ENCODE results near the gene HAS3.

HAS3 gene

DNA sequence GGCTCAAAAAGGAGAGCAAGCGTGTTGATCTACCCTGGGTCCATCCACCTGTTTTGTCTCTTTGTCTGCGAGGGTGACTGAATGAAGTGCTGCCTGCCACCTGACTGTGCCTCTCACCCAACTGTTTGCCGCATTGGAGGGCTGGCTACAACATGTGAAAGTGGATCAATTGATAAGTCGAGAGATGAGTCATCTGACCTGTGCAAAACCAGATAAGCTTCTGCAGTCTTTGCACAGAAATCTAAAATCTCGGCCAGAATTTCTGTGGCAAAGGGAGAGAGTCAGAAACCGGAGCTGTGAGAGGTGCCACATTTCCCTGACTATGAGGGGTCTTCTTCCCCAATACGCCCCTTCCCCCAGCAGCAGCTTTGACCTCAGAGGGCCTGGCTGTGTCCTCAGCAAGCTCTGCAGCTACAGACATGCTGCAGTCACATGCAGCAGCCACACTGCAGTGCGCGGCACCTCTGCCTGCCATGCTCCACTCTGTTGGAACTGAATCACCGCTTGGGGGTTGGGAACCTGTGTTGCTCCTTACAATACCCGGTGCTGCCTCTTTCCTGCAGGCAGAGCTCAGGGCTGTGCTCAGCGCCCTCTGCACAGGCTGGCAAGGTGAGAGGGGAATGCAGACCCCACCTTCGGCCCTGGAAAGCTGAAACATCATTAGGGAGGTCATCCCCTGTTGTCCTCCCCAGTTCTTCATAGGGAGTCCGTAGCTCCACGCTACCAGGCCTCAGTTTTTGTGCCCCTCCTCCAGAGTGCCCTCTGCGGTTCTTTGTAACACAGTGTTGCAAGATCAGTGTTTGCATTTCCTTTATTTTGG lies 16.2 kb upstream of the HAS3 start:
- in situ Hi-C loops (cut with HindIII; ENCODE audit: low sequenced_read_pairs), result loop anchor here (5.0 kb wide), 1 partner anchor 97 kb away; no protein-coding TSS in a partner anchor

DNA sequence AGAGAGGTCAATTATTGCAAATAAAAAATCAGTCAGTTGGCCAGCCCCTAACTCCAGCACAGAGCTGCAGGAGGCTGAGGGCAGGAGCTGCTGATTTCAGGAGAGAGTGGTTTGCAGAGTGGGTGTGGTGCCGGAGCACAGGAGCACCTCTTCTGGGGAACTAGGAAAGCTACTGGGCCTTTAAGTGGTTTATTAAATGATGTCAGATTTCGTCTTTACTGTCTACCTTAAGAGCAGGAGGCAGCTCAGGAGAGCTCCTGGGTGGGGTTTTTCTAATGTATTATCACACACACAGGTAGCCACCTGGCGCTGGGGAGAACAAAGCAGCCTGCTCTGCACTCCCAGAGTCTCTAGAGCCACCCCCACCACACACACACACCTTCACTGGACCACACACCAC lies 11.5 kb upstream of the HAS3 start:
- in situ Hi-C loops (cut with HindIII; ENCODE audit: low sequenced_read_pairs), result loop anchor here (5.0 kb wide), 1 partner anchor 57 kb away; no protein-coding TSS in a partner anchor

DNA sequence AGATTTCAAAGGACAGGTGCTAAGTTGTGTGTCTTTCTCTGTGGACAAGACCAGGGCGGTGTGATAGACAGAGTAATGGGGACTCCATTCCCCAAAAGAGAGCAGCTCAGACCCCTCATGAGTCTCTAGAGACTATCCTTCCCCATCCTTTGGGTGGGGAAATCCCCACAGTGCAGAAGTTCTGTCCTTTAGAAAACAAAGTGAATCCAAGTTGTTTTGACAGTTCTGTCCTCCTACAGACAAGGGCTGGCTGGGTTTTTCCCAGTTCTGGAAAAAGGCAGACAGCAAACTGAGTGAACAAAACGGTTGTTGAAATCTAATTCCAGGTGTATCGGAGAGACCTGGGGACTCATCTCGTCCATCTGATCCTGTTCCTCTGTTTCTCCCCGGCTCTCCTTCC lies 11.0 kb upstream of the HAS3 start:
- in situ Hi-C loops (cut with HindIII; ENCODE audit: low sequenced_read_pairs), result loop anchor here (5.0 kb wide), 1 partner anchor 57 kb away; no protein-coding TSS in a partner anchor

DNA sequence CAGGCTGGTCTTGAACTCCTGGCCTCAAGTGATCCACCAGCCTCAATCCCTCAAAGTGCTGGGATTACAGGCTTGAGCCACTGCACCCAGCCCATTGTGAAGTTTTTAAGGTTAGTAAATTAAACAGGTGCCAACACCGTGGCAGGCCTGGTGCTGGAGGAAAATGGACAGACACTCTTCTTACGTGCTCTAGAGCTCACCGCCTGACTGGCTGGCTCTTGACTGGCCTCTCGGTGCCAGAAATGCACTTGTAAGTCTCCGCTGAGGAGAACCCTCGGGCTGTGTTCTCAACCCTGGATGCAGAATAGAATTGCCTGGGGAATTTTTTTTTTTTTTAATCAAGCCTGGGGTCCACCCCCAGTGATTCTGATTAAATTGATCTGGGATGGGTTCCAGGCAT lies 10.3 kb upstream of the HAS3 start:
- in situ Hi-C loops (cut with HindIII; ENCODE audit: low sequenced_read_pairs), result no loop called here

DNA sequence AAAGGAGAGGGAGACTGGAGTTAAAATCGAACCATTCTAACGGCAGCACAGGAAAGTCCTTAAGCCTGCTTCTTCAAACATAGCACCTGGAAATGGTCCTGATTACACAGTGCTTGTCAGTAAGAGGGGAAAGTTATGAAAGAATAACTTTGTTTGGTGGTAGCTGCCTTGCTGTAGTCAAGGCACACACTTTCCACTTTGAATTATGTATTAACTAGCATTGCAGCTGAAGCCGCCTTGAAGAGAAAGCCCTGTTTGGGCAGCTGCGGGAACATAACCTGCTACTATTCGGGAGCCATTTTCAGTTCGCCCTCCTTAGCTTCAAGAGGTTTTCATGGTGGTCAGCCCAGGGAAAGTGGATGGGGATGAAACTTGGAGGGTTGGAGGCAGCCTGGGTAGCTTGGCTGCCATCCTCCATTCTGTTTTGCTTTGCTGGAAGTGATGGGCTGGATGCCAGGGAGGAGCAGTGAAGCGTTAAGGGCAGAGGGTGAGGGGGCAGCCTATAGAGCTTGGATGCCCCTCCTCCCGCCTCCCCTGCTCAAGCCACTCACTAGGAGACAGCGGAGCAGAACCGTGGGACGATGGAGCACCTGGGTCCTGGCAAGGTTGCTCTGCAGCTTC lies 5.3 kb upstream of the HAS3 start:
- in situ Hi-C loops (cut with HindIII; ENCODE audit: low sequenced_read_pairs), result loop anchor here (10.0 kb wide), 1 partner anchor 185 kb away; no protein-coding TSS in a partner anchor

DNA sequence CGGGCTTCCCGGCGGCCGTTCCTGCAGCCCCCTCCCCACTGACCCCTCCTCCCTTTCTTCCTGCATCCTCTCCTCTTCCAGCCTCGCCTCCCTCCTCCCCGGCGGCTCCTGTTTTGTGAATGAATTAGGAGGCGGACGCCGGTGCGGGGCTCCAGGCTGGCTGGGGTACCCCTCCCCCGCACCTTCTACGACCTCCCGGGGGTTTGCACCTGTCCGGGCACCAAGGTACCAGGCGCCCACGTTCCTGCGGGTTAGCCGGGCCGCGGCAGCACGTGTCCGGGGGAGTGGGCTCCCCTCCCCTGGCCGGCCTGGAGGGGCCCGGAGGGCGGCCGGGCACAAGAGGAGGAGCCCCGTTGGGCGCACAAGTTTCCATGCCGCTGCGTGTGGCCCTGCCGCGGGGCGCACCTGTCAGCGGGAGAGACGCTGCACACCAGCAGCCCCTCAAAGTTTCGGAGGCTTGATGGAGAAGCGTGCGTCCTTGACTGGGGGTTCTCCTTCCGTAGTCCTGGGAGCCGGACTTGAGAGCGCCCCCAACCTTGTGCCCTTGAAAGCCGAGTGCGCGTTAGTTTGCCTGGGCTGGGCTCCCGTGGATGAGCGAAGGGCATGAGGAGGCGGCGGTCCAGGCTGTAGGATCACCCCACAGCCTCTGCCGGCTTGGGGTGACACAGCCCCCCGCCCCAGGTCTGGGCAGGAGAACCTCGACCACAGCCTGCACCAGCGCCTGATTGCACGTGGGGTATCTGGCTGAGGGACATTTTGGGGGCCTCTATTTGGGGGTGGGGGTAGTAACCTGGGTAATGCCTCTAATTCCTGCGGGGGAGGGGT lies 1.2 kb downstream of the HAS3 start:
- in situ Hi-C loops (cut with HindIII; ENCODE audit: low sequenced_read_pairs), result loop anchor here (5.0 to 10.0 kb wide), 2 partner anchors 192 to 284 kb away; no protein-coding TSS in a partner anchor

DNA sequence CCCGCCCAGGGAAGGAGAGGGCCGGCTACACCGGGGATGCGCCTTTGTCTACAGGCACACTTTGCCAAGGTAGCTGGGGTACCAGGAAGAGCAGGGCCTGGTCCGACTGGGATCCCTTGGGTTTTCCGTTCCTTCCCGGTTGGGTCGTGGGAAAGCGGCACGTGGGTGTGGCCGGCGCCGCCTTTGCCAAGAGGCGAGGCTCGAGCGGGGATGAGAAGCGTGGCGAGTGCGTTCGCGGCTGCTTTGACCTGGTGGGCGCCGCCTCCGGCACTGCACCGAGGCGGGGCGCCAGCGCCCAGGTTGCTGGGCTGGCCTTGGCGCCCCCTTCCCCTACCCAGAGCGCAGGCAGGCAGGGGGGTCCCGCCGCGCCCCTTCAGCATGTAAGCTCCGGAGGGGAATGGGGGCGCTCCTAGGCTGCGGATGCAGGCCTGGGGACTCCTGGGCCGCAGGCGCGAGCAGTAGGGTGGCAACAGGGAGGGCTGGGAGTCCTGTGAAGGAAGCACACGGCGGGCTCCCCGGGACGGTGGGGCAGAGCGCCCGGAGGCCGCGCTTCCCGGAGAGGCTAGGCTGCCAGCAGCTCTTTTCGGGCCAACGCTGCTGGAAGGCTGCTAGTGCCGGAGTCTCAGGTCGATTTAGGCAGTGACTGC lies 2.0 kb downstream of the HAS3 start:
- in situ Hi-C loops (cut with HindIII; ENCODE audit: low sequenced_read_pairs), result loop anchor here (5.0 to 10.0 kb wide), 2 partner anchors 193 to 285 kb away; no protein-coding TSS in a partner anchor

DNA sequence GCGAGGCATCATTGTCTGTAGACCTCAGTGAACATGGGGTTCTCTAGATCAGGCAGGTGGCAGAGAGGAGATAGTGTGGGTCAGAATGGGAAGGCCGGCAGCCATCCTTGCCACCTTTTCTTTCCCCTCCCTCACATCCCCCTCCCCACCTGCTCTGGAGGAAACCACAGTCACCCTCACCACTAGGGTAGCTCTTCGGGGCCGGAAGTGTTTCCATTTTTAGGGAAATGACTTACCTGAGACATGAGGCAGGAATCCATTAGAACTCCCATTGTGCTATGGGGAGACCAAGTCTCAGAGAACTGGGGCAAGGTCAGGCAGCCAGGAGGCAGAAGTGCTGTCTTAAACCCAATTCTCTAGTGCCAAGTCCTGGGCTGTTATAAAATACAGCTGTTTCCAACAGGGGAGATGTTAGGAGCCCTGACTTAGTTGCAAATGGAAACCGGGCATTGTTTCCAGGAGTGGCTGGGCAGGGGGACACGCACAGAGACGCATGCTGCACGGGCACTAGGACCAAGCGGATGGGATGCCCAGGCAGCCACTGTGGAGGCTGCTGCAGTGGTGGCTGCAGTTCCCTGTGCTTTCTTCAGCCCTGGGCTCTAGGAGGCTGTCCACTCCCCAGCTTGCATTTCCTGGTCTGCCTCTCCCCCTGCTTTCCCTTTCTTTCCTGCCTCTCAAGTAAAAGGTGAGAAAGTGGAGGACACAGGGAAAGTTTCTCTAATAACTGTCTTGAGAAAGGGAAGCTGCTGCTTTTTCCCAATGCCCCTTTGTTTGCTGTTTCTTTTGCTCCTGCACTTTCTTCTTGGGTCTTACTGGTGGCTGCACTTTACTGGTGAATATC lies 2.8 kb downstream of the HAS3 start:
- in situ Hi-C loops (cut with HindIII; ENCODE audit: low sequenced_read_pairs), result loop anchor here (5.0 to 10.0 kb wide), 2 partner anchors 193 to 286 kb away; no protein-coding TSS in a partner anchor

DNA sequence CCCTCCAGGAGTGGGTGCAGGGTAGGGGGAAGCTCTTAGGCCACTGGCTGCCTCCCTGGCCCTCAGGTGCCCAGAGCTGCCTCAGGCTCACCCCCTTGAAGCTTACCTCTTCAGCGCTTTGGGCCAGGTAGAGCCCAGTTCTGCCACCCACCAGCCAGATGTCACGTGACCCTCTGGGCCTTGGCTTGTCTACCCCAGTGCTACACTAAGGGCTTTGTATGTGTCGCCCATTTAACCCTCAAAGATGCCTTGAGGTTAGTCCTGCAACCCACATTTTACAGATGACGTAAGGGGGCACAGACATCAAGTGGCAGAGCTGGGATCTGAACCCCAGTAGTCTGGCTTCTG lies 3.4 kb downstream of the HAS3 start:
- in situ Hi-C loops (cut with HindIII; ENCODE audit: low sequenced_read_pairs), result loop anchor here (5.0 to 10.0 kb wide), 2 partner anchors 194 to 287 kb away; no protein-coding TSS in a partner anchor

DNA sequence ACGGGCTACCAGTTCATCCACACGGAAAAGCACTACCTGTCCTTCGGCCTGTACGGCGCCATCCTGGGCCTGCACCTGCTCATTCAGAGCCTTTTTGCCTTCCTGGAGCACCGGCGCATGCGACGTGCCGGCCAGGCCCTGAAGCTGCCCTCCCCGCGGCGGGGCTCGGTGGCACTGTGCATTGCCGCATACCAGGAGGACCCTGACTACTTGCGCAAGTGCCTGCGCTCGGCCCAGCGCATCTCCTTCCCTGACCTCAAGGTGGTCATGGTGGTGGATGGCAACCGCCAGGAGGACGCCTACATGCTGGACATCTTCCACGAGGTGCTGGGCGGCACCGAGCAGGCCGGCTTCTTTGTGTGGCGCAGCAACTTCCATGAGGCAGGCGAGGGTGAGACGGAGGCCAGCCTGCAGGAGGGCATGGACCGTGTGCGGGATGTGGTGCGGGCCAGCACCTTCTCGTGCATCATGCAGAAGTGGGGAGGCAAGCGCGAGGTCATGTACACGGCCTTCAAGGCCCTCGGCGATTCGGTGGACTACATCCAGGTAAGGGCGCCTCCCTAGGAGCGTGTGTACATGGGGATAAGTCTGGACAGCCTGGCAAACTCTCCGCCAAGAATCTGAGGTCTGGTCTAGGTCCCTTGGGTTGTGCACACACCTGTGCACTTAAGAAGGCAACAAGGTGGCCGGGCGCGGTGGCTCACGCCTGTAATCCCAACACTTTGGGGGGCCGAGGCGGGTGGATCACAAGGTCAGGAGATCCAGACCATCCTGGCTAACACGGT lies 4.2 kb downstream of the HAS3 start:
- in situ Hi-C loops (cut with HindIII; ENCODE audit: low sequenced_read_pairs), result loop anchor here (5.0 to 10.0 kb wide), 2 partner anchors 195 to 287 kb away; no protein-coding TSS in a partner anchor

DNA sequence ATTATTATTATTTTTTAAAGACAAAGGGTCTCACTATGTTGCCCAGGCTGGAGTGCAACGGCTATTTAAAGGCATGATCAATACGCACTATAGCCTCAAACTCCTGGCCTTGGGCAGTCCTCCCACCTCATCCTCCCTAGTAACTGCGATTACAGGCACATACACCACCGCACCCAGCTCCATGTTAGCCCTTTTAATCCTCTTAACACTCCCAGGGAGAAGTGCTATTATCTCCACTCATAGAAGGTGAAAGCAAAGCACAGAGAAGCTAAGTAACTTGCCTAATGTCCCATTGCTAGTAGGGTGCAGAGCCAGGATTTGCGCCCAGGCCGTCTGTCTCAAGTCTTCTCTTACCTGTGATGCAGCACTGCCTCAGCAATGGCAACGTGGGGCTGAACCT lies 5.0 kb downstream of the HAS3 start:
- in situ Hi-C loops (cut with HindIII; ENCODE audit: low sequenced_read_pairs), result no loop called here

DNA sequence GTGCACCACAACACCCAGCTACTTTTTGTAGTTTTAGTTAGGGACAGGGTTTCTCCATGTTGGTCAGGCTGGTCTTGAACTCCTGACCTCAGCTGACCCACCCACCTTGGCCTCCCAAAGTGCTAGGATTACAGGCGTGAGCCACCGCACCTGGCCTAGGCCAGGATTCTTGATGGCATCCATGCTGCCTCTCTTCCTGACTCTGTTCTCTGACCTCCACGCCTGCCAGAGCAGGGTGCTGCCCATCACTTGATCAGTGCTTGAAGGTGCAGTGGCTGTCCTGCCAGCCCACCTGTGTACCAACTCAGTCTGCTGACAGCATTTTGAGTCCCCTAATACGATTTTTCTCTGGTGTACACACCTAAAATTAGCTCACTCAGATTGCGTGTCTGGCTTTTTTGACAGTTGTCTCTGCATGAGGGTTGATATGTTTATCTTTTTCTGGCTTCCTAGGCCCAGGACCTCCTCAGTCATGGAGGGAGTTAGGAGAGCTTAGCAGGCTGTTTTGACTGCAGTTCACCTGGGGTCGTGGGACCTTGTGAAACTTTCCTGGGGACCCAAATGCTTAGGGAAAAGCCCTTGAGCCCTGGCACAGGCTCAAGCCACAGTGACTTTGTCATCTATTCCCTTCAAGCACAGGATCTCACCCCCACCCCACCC lies 5.9 kb downstream of the HAS3 start:
- in situ Hi-C loops (cut with HindIII; ENCODE audit: low sequenced_read_pairs), result no loop called here

DNA sequence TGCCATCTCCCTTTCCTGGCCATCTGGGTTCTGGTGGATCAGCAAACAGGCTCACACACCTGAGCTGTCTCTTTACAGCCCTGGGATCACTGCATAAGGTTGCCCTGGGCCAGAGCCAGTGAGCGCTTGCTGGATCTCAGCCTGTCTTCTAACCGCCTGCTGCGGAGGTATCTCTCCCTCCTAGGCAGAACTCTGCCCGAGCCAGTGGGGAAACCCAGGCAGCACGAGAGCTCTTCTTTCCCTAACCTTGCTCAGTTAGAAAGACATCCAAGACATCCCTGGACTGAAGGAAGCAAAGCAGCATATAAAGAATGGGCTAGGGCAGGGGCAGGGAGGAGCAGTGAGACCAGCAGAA lies 6.4 kb downstream of the HAS3 start:
- in situ Hi-C loops (cut with HindIII; ENCODE audit: low sequenced_read_pairs), result no loop called here

DNA sequence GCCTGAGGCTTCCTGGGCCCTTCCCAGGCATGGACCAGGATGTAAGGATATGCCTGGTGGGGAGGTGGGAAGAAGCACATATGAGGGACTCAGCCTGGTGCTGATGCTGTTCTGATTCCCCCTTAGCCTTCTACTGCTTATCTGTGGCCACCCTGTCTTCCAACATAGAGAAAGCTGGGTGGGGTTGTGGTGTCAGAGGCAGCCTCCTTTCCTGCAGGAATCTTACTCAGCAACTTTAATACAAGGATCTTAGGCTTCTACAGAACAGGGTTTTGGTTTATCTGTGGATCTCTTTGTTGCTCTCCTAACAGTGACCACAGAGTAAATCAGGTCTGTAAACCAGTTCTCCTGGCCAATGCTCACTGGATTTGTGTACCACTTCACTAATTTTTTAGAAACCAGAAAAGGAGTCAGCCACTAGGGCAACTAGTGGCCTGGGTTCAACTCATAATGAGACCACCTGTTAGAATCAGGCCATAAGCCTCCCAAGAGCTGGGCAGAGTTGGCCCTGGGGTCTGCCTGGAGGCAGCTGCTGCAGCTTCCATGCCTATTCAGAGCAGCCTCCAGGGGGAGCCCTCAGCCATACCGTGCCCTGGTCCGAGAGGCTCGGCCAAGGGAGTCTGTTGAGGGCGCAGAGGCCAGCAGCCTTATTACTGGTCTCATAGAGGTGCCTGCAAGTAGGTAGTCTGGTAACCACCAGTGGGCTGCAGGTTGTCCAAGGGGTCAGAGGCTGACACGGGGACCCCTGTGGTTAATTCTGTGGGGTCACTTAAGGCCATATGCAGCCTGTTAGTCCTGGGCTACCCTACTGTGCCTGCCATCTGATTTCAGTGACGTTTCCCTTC lies 7.1 kb downstream of the HAS3 start:
- in situ Hi-C loops (cut with HindIII; ENCODE audit: low sequenced_read_pairs), result no loop called here

DNA sequence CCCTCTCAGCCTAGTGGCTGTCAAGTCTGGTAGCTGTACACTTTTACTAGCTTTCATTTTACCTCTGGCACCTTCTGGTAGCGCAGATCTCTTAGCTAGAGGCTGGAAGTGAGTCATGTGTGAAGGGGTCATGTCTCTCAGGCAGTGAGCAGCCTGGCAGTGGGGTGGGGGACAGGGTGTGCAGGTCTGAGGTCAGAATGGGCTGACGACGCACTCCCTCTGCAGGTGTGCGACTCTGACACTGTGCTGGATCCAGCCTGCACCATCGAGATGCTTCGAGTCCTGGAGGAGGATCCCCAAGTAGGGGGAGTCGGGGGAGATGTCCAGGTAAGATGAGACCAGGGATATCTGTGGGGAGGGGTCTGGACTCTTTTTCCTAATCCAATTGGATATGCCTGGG lies 7.8 kb downstream of the HAS3 start:
- in situ Hi-C loops (cut with HindIII; ENCODE audit: low sequenced_read_pairs), result no loop called here

DNA sequence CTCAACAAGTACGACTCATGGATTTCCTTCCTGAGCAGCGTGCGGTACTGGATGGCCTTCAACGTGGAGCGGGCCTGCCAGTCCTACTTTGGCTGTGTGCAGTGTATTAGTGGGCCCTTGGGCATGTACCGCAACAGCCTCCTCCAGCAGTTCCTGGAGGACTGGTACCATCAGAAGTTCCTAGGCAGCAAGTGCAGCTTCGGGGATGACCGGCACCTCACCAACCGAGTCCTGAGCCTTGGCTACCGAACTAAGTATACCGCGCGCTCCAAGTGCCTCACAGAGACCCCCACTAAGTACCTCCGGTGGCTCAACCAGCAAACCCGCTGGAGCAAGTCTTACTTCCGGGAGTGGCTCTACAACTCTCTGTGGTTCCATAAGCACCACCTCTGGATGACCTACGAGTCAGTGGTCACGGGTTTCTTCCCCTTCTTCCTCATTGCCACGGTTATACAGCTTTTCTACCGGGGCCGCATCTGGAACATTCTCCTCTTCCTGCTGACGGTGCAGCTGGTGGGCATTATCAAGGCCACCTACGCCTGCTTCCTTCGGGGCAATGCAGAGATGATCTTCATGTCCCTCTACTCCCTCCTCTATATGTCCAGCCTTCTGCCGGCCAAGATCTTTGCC lies 9.0 kb downstream of the HAS3 start:
- in situ Hi-C loops (cut with HindIII; ENCODE audit: low sequenced_read_pairs), result no loop called here

DNA sequence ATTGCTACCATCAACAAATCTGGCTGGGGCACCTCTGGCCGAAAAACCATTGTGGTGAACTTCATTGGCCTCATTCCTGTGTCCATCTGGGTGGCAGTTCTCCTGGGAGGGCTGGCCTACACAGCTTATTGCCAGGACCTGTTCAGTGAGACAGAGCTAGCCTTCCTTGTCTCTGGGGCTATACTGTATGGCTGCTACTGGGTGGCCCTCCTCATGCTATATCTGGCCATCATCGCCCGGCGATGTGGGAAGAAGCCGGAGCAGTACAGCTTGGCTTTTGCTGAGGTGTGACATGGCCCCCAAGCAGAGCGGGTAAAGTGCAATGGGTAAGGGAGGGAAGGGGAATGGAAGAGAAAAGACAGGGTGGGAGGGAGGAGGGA lies 9.5 kb downstream of the HAS3 start:
- in situ Hi-C loops (cut with HindIII; ENCODE audit: low sequenced_read_pairs), result no loop called here

Measured in endothelial cell of hepatic sinusoid (primary cell).